ENCODE data around the gene SHPK.
A peak's percentile ranks its signal among the peaks of the same experiment; 100 is the strongest.

The SHPK gene

GRCh38 chr17:3603119-3603869 is 32.8 kb downstream of the SHPK start:
- DNase-seq (ENCODE audit: low spot score), result peak; percentile 87
- ChIA-PET CTCF (interaction anchor here (0.6 to 0.9 kb wide), 5 partner anchors 44 to 555 kb away, joined by 3 to 6 read pairs (median 4); no protein-coding TSS in a partner anchor), POLR2A (ENCODE audit: low non-redundant PET) (no interaction called here)
- peak overlapping the region; percentile 60 for H3K27ac ChIP-seq
- TF ChIP-seq, protein P1, sequence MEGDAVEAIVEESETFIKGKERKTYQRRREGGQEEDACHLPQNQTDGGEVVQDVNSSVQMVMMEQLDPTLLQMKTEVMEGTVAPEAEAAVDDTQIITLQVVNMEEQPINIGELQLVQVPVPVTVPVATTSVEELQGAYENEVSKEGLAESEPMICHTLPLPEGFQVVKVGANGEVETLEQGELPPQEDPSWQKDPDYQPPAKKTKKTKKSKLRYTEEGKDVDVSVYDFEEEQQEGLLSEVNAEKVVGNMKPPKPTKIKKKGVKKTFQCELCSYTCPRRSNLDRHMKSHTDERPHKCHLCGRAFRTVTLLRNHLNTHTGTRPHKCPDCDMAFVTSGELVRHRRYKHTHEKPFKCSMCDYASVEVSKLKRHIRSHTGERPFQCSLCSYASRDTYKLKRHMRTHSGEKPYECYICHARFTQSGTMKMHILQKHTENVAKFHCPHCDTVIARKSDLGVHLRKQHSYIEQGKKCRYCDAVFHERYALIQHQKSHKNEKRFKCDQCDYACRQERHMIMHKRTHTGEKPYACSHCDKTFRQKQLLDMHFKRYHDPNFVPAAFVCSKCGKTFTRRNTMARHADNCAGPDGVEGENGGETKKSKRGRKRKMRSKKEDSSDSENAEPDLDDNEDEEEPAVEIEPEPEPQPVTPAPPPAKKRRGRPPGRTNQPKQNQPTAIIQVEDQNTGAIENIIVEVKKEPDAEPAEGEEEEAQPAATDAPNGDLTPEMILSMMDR (conservative IDR thresholded peaks at IDR 0.05; ENCODE audit: low read depth), result no peak

GRCh38 chr17:3602499-3602898 is 33.6 kb downstream of the SHPK start:
- ChIA-PET POLR2A (ENCODE audit: low non-redundant PET) (no interaction called here), CTCF (interaction anchor here (0.6 to 0.7 kb wide), 3 partner anchors 45 to 557 kb away, joined by 3 to 4 read pairs (median 4); no protein-coding TSS in a partner anchor)
- no peak for DNase-seq (ENCODE audit: low spot score)

GRCh38 chr17:3600529-3601205 is 35.4 kb downstream of the SHPK start:
- no peak overlapping the region for H3K27ac ChIP-seq
- POLR2A ChIA-PET (ENCODE audit: low non-redundant PET), result no interaction called here
- CTCF ChIA-PET, result interaction anchor here (0.9 kb wide), 1 partner anchor 27 kb away, joined by 3 read pairs; no protein-coding TSS in a partner anchor
- TF ChIP-seq, protein P1 (conservative IDR thresholded peaks at IDR 0.05; ENCODE audit: low read depth), result no peak
- no peak for DNase-seq (ENCODE audit: low spot score)

More at GRCh38 chr17:3602499-3602898, 33.6 kb downstream of the SHPK start:
- TF ChIP-seq, protein P1 (conservative IDR thresholded peaks at IDR 0.05; ENCODE audit: low read depth), result 0 out of 2 replicates have a peak, but pooled peaks have one; percentile 17
- H3K27ac ChIP-seq, result peak overlapping the region; percentile 60; the same call in 1 of the 2 replicates

- no peak for DNase-seq (ENCODE audit: low spot score)
- ChIA-PET POLR2A (ENCODE audit: low non-redundant PET) (no interaction called here), CTCF (no interaction called here)
- H3K27ac ChIP-seq, result no peak overlapping the region
- TF ChIP-seq, protein P1 (conservative IDR thresholded peaks at IDR 0.05; ENCODE audit: low read depth), result no peak
Observed at GRCh38 chr17:3598078-3598477, 38.0 kb downstream of the SHPK start.

DNA sequence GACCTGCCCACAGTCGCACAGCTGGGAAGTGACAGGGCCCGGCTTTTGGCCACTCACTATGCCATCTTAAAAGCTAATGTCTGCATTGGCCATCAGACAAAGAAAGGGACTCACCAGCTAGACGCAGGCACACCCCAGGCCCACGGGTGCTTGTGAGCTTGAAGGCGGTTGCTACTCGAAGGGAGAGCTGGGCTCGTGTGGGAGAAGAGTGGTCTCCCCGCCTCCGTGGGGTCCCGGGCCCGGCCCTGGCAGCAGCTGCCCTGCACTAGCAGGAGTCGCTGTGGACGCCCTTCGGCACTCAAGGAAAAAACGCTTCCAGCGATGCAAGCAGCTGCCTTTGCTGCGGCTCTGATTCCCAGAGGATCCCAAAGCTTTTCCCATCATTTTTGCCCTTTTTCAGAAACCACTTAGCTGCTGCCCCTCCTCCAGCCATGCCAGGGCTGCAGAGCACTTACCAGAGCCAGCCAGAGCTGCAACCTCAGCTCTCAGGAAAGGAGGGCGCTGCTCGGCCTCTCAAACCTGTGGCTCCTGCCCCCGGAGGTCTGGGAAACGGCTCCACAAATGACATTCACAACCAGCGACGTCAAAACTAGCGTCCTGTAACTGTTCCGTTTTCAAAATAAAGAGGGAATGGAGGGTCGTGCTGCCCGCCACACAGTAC is 39.1 kb downstream of the SHPK start:
- no peak overlapping the region for H3K27ac ChIP-seq
- POLR2A ChIA-PET (ENCODE audit: low non-redundant PET), result no interaction called here
- DNase-seq (ENCODE audit: low spot score), result no peak
- TF ChIP-seq, protein P1 (conservative IDR thresholded peaks at IDR 0.05; ENCODE audit: low read depth), result no peak
- CTCF ChIA-PET, result interaction anchor here (0.6 kb wide), 1 partner anchor 71 kb away, joined by 3 read pairs; no protein-coding TSS in a partner anchor

- CTCF ChIA-PET, result no interaction called here
- POLR2A ChIA-PET (ENCODE audit: low non-redundant PET), result no interaction called here
- DNase-seq (ENCODE audit: low spot score), result no peak
- TF ChIP-seq, protein P1 (conservative IDR thresholded peaks at IDR 0.05; ENCODE audit: low read depth), result no peak
- no peak overlapping the region for H3K27ac ChIP-seq
Observed at GRCh38 chr17:3594976-3595375, 41.1 kb downstream of the SHPK start.
